Stimulated activated CD4-positive, alpha-beta T cell treated with anti-CD3 and anti-CD28 coated beads, TNF-alpha, amount 100 ng/mL, for 4 hours (primary cell): Measurements from ENCODE around the gene SMAD3.

Experiments
- DNase-seq, 3 experiments: peaks; one replicate each; pipeline ENCODE4 v3.0.0-alpha.2; 2020; ENCODE audit warnings: low read depth in 3 of 3

SMAD3 gene

DNA sequence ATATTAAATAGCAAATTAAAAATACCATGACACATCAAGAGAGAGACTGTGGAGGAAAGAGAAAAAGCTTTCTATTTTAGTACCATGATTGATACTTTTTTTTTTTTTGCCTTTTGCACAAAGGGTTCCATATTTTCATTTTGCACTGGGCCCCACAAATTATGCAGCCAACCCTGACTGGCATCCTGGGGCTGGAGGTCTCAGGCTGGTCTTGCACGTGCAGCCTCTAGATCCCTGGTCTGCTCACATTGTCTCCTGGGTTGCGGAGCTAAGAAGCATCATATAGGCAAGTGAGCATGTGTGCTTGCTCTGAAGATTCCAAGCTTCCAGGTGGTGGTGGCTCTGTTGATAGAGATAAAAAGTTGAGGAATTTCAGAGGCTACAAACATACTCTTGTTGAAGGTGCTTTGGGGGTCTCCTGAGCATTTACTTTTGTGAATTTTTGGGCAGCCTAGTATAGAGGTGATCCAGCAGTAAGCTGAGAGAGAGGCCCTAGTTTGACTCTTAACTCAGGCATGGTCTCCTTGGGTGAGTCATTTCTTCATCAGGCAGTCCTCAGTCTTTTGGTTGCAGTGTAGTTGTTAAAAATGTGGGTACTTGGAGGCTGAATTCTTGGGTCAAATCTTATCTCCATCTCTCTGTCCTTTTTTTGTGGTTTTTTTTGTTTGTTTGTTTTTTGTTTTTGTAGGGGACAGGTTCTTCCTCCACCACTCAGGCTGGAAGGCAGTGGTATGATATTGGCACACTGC, 31.3 kb downstream of the SMAD3 start:
- no peak for DNase-seq

- DNase-seq = no peak
Observed at GRCh38 chr15:67097424-67097823, 32.0 kb downstream of the SMAD3 start.

DNA sequence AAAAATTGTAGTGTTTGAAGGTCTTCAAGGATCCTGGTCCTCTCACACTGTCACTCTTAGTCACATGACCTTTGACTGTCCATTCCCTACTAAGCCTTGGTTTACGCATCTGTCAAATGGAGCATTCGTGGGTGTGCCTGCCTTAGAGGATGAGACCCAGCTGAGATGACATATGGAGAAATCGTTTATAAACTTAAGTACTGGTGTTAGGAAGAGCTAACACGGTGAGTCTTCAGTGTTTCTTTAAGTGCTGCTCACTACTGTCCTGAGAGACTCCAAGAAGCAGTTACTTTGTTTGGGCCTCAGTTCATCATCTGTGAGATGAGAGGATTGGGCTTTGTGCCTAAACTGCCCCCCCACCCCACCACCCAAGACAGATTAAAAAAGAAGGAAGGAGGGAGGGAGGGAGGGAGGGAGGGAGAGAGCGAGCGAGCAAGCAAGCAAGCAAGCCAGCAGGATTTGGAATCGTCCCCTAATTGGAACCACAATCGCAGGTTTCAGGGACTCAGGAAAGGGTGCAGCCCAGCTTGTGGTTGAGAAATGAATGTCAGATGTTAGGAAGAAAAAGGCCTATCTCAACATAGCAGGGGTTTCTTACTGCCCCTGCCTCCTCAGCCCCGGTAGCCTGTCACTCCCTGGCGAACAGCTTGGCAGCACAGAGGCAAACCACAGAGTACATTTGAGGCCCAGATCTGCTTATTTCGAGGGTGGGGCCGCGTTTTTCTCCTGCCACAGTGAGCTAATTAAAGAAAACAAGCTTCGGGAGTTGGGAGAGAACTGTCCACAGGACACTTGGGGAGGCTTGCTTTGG, 32.7 kb downstream of the SMAD3 start:
- DNase-seq = no peak

DNA sequence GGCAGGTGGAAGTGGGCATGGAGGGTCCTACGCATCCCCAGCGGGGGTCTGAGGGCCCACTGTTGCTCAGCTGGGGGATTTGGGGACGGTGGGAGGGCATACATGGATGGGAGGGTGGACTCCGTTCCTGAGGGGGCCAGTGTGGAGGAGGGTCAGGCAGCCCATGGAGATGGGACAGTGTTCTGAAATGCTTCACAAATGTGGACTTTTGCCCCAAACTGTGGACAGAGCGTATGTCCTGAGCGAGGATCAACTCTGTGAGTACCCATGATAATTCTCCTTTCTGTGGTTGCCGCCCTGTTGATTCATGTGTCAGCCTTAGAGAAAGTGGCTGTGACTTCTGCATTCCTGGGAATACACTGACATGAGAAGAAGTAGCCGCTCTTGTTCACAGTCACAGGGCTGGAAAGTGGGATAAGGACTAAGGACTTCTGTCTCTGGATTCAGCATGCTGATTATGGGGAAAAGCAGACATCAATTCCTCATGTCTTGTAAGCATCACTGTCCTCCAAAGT, 33.4 kb downstream of the SMAD3 start:
- DNase-seq = no peak

DNA sequence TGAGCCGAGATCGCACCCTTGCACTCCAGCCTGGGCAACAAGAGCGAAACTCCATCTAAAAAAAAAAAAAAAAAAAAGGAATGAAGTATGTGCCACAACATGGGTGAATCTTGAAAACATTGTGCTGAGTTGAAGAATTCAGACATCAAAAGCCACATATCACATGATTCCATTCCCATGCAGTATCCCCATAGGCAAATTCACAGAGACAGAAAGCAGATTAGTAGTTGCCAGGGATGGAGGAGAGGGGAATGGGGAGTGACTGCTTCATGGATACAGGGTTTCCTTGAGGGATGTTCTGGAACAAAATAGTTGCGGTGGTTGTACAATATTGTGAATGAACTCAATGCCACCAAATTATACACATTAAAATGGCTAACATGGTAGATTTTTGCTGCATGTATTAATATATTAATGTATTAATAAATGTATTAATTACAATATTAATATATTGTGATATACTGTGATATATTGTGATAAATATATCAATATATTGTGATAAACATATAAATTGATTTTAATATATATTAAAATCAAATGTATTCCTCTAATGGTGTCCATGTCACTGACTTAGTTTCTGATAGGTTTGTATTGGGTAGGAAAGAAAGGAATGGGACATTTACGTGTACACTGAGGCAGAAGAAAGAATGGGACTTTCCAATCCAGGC, 34.9 kb downstream of the SMAD3 start:
- DNase-seq = no peak

- no peak for DNase-seq
Observed at GRCh38 chr15:67100801-67101581, 35.6 kb downstream of the SMAD3 start.

DNA sequence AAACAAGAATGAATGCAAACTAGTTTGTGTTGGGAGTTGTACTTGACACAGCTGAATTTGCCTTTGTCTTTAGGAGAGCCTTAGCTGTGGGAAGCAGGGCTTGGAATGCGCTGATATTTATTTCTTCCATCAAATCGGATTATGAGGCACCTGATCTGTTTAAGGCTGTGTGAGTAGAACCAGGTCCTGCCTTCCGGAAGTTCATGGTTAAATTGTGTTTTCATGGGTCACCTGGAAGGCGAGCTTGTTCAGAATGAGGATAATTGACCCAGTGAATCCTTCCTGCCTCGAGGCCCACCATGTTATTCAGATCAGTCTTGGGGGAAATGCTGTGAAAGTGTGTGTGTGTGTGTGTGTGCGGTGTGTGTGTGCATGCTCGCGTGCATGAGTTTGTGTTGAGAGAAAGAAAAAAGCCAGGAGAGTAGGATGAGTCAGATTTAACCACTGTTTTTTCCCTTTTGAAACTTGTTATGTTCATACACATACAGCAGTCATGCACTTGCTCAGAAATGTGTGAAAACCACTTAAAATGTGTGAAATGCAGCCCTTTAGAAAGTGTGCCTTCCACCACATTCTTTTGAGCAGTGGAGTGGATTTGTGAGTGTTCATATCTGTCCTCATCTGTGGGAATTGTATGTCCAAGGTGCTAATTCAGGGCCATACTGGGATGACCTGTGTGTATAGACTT, 36.7 kb downstream of the SMAD3 start:
- peak in 1 of 3 experiments; percentile 35 for DNase-seq

- DNase-seq = no peak
Observed at GRCh38 chr15:67102599-67102929, 37.2 kb downstream of the SMAD3 start.

DNA sequence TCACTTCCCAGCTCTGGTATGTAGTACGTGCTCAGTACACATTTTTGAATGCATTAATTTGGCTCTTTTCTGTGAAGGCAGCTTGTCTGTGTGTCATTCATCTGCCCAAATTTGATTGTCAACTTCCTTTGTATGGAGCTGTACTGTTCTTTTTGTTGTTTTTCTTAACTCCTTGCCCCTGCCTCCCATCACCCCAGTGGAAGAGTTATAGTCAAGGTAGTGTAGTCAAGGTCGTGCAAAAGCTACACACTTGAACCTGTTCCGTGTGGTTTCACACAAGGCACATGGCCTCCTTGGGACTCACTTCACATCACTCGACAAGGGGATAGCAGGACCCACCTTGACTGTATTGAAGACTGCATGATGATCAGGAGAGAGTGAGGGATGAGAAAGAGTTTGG, 37.6 kb downstream of the SMAD3 start:
- no peak for DNase-seq

GRCh38 chr15:67103432-67103831, 38.0 kb downstream of the SMAD3 start:
- no peak for DNase-seq

DNA sequence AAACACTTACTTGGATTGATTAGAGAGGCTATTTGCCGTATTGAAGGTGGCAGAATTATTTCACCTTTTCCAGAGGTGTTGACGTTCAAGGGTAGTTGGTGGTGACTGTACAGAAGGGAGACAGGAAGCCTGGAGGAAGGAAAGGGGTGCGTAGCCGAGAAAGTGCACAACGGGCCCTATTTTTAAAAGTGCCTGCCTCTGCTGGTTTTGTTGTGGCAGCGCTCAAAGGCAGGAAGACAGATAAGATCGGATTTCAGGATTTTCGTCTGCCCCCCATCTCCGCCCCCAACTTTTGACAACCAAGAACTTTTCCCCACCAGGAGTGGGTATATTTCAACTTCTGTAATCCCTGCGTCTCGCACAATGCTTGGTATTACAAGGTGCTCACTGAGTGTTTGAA, 38.5 kb downstream of the SMAD3 start:
- no peak for DNase-seq

DNA sequence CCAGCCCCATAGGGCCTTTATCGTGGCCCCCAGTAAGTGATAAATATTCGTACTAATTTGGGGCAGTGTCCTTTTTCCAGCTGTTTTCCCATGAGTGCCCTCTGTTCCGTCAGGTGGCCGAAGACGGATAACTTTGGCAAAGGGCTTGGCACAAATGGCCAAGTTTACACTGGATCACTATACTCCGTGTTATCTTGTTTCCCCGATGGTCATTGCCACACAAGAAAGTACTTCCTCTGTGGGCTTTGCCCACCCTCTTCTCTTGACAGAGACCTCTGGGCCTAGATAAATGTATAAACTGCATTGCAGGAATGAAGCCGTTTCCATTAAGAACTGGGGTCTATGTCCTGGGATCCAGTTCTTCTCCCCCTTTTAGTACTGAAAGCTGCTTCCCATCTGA, 39.1 kb downstream of the SMAD3 start:
- DNase-seq = no peak

DNA sequence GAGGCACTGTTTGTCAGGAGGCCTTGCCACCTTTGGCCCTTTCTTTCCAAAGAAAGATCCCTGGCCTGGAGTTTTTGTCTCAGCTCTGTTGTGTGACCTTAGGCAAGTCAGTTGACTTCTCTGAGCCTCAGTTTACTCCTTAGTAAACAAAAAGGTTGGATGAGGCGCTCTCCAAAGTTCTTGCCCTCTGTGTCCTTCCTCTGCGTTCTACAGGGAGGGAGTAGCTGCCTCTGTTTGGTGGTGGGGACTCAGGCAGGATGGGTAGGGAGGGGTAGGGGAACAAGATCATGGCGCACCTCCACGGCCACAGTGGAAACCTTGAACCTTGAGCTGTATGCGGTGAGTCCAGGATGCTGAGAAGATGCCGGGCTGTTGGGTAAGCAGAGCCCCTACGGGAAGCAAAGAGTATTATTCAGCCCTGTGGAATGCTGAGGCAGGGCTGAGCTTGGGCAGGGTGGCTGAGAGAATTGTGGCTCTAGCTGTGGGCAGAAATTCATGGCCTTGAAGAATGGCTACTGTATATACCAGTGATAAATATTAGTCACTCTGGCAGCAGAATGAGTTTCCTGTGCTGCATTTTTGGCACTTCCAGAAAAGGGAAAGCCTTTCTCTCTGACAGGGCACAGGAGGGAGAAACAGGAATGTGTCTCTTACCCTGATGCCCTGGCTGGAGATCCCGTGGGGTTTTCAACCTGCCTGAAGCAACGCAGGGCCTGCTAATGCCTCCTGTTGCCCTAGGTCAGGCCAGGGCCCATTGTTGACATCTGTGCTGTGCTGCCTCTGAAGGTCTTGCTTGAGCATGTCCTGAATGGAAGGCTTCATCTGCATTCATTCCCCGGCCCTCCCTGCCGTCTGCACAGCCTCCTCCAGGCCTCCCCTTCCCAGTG, 39.9 kb downstream of the SMAD3 start:
- DNase-seq = no peak

- DNase-seq = no peak
Observed at GRCh38 chr15:67105991-67106763, 40.8 kb downstream of the SMAD3 start.

- no peak for DNase-seq
Observed at GRCh38 chr15:67106764-67107013, 41.3 kb downstream of the SMAD3 start.

DNA sequence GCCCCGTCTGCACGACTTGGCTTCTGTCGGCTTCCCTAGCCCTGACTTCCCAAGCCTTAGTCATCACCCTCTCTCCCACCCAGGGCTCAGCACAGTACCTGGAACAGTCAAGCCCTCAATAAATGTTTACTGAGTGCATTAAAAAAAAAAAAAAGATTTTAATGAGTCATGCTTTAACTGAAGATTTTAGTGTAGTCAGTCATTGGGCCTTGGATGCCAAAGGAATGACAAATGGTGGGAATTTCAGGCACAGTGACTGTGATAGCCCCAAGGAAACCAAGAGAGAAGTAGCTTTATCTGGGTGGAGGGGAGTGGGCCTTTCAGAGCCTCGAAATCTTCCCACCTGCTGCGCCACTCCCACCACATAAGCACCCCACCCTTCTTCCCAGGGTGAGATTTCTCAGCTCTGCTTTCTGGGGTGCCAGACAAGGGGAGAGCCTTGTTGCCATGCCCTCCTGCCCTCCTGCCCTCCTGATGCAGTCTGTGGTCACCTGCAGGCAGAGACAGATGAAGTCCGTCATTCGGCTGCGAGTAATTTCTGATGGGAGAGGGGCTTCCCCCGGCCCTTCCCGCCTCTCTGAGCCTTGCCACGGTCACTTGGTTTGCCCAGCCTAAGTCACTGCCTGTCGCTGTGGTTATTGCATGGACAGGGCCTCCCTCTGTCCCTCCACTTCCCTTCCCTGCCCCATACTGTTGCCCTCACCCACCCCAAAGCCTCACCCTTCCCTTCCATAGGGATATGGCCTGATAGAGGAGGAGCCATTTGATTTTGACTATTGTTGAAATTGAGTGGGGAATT, 41.8 kb downstream of the SMAD3 start:
- no peak for DNase-seq

GRCh38 chr15:67108122-67108961, 42.9 kb downstream of the SMAD3 start:
- no peak for DNase-seq
